Measurements from ENCODE around the gene NPEPPS. TPM values are rescaled to one million over a fixed set of nuclear protein-coding genes. Genes with fewer than 3 reads are reported as not detected.

The NPEPPS gene
- 305 TPM for total RNA-seq

GRCh38 chr17:47530557-47531232 is at the start of gene NPEPPS:
TSS of gene NPEPPS (plus strand) at chr17:47531108. CDS start at chr17:47531301, 193 bp downstream.

GRCh38 chr17:47649153-47649971 is 118.5 kb downstream of the NPEPPS start, which contains the start of gene KPNB1:
TSS of gene KPNB1 (plus strand) at chr17:47649919. CDS start at chr17:47650245, 326 bp downstream.

Small RNAs within 50 kb of the gene (small RNA-seq; reads per million reads assigned to genes)
- gene RF00019 (ENCODE audit: low replicate concordance) = not detected

Other genes with a start within 250 kb of the NPEPPS start
- 9.7 TPM for gene EFCAB13, start 207.2 kb upstream of the NPEPPS start, total RNA-seq
- gene KPNB1, start 118.8 kb downstream of the NPEPPS start, total RNA-seq = 156 TPM
- gene TBKBP1, start 163.1 kb downstream of the NPEPPS start, total RNA-seq = 19.1 TPM
- not detected for gene TBX21, start 202.1 kb downstream of the NPEPPS start, total RNA-seq

All from parietal lobe (tissue), 2 donors.